Activated naive CD4-positive, alpha-beta T cell treated with anti-CD3 and anti-CD28 coated beads, Interleukin-2, amount 10 ng/mL, durations not matched to agents 7 days and 5 days (primary cell): ENCODE results near the gene LEMD3.

ENCODE experiments used
- CTCF ChIA-PET: fragments of 350-600 bp; sonication (Branson Sonifier 250); formaldehyde crosslinking; loops from one replicate; lab custom pipeline; 2021; ENCODE audit warnings: antibody characterized with exemption; lab: Charles Lee
- DNase-seq: peaks from one replicate; pipeline ENCODE4 v3.0.0-alpha.2; 2020
- H3K27ac Mint-ChIP-seq: one replicate; pipeline ENCODE4 v1.8.0; 2021; ENCODE audit warnings: mild to moderate bottlenecking, moderate library complexity, mixed read lengths
- H3K27me3 Mint-ChIP-seq: one replicate; pipeline ENCODE4 v1.8.0; 2021; ENCODE audit warnings: mild to moderate bottlenecking, mixed read lengths
- H3K36me3 Mint-ChIP-seq: one replicate; pipeline ENCODE4 v1.8.0; 2021; ENCODE audit warnings: mixed read lengths
- H3K4me1 Mint-ChIP-seq: one replicate; pipeline ENCODE4 v1.8.0; 2021; ENCODE audit warnings: mixed read lengths
- H3K4me3 Mint-ChIP-seq: one replicate; pipeline ENCODE4 v1.8.0; 2021; ENCODE audit warnings: mild to moderate bottlenecking, moderate library complexity, mixed read lengths
- H3K9me3 Mint-ChIP-seq: one replicate; pipeline ENCODE4 v1.8.0; 2021; ENCODE audit warnings: mixed read lengths

The LEMD3 gene

GRCh38 chr12:65252515-65252914 lies 83.1 kb downstream of the LEMD3 start:
- H3K4me3 Mint-ChIP-seq, result no peak overlapping the region
- peaks cover 18% of the 10 kb centered on the region for H3K36me3 Mint-ChIP-seq
- H3K4me1 Mint-ChIP-seq, result no peaks in the 10 kb centered on the region
- H3K9me3 Mint-ChIP-seq, result no peaks in the 10 kb centered on the region
- H3K27ac Mint-ChIP-seq, result no peak overlapping the region
- DNase-seq, result no peak
- CTCF ChIA-PET, result no interaction called here
- no peaks in the 10 kb centered on the region for H3K27me3 Mint-ChIP-seq

GRCh38 chr12:65257986-65258385 lies 88.6 kb downstream of the LEMD3 start:
- Mint-ChIP-seq H3K4me3 (no peak overlapping the region), H3K9me3 (no peaks in the 10 kb centered on the region), H3K27me3 (peaks cover 4% of the 10 kb centered on the region), H3K36me3 (no peaks in the 10 kb centered on the region), H3K27ac (no peak overlapping the region), H3K4me1 (no peaks in the 10 kb centered on the region)
- CTCF ChIA-PET, result no interaction called here
- DNase-seq, result no peak

DNA sequence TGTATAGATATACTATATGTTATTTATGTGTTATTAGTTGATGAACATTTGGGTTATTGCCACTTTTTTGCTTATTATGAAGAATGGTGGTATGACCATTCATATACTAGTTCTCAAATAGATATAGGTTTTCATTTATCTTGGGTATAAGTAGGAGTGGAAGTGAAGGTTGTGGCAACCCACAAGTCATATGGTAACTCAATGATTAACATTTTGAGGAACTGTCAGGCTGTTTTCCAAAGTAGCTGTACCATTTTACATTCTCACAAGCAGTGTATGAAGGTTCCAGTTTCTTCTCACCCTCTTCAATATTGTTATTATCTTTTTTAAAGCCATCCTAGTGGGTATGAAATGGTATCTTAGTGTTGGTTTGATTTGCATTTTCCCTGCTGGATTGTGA lies 90.1 kb downstream of the LEMD3 start:
- no peaks in the 10 kb centered on the region for H3K4me1 Mint-ChIP-seq
- CTCF ChIA-PET, result no interaction called here
- peaks cover 4% of the 10 kb centered on the region for H3K27me3 Mint-ChIP-seq
- H3K9me3 Mint-ChIP-seq, result no peaks in the 10 kb centered on the region
- no peak overlapping the region for H3K27ac Mint-ChIP-seq
- no peak overlapping the region for H3K4me3 Mint-ChIP-seq
- no peaks in the 10 kb centered on the region for H3K36me3 Mint-ChIP-seq
- no peak for DNase-seq

GRCh38 chr12:65263777-65264176 lies 94.4 kb downstream of the LEMD3 start:
- Mint-ChIP-seq H3K27me3 (peaks cover 8% of the 10 kb centered on the region), H3K4me3 (no peak overlapping the region), H3K27ac (no peak overlapping the region), H3K9me3 (no peaks in the 10 kb centered on the region), H3K36me3 (no peaks in the 10 kb centered on the region), H3K4me1 (no peaks in the 10 kb centered on the region)
- CTCF ChIA-PET, result no interaction called here
- no peak for DNase-seq

DNA sequence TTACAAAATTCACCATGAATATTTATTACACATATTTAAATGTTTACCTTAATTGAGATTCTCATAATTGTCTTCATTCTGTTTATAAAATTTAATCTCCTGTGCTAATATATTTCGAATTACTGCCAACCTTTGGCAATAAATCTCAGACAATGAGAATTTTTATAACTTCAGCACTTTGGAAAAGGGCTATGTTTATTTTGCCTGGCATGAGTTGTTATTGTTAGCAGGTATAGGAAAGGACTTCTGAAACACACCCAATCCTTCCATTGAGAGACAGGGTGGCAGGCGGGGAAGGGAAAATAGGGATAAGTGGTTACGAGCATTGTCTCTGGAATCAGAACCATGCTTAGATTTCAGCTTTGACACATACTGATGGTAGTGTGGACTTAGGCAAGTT lies 97.0 kb downstream of the LEMD3 start:
- no peak overlapping the region for H3K27ac Mint-ChIP-seq
- H3K4me1 Mint-ChIP-seq, result no peaks in the 10 kb centered on the region
- no peaks in the 10 kb centered on the region for H3K9me3 Mint-ChIP-seq
- peaks cover 8% of the 10 kb centered on the region for H3K27me3 Mint-ChIP-seq
- H3K36me3 Mint-ChIP-seq, result no peaks in the 10 kb centered on the region
- DNase-seq, result no peak
- CTCF ChIA-PET, result no interaction called here
- no peak overlapping the region for H3K4me3 Mint-ChIP-seq

DNA sequence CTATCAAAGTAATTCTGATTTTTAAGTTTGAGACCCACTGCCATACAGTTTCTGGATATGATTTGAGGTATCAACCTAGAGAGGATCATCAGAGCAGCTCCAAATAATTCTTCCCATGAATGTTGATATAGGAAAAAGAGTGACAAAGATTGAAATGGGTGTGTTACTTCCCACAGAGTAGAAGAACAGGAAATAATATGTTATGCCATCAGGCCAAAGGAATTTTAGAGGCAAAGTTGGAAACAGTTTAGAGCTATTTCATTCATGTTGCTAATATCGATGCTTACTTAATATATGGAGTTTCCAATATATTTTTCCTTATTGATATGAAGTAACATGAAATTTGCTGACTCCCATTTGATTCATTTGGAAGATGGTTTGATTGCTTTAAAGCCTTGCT lies 100.2 kb downstream of the LEMD3 start:
- no peaks in the 10 kb centered on the region for H3K4me1 Mint-ChIP-seq
- no peaks in the 10 kb centered on the region for H3K36me3 Mint-ChIP-seq

DNA sequence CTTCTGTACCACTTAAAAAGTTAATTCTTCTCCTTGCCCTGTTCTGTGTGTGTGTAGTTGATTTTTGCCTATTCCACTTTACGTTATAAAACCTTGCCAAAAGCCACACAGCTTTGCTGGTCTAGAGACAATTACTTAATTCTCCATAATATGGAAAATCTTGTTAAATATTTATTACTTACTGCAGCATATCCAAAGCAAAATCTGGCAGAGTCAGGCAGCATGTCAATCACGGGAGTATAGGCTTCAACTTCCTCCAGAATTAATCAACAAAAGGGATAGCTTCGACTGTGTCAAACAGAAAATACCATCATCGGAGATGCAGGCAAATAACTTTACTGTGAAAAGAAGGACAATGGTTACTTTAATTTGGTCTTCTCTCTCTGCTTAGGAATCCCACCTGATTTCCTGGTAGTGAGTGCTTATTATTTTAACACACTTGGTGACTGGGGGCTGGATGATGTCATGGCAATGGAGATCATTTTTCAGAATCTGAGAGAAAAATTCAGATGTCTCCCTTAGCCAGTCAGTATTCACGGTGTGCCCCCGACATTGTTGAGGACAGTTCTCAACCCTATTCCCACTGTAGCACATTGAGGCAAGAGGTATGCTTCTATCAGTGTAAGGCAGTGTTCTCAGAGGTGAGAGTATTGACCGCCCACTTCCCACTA lies 105.4 kb downstream of the LEMD3 start:
- Mint-ChIP-seq H3K4me3 (no peak overlapping the region), H3K4me1 (peaks cover 6% of the 10 kb centered on the region), H3K36me3 (no peaks in the 10 kb centered on the region), H3K9me3 (no peaks in the 10 kb centered on the region), H3K27me3 (peaks cover 54% of the 10 kb centered on the region), H3K27ac (no peak overlapping the region)
- DNase-seq, result no peak
- CTCF ChIA-PET, result no interaction called here

More for the DNA sequence above, 100.2 kb downstream of the LEMD3 start:
- no peak overlapping the region for H3K27ac Mint-ChIP-seq
- CTCF ChIA-PET, result no interaction called here
- H3K27me3 Mint-ChIP-seq, result peaks cover 15% of the 10 kb centered on the region
- H3K4me3 Mint-ChIP-seq, result no peak overlapping the region
- DNase-seq, result no peak
- H3K9me3 Mint-ChIP-seq, result no peaks in the 10 kb centered on the region

DNA sequence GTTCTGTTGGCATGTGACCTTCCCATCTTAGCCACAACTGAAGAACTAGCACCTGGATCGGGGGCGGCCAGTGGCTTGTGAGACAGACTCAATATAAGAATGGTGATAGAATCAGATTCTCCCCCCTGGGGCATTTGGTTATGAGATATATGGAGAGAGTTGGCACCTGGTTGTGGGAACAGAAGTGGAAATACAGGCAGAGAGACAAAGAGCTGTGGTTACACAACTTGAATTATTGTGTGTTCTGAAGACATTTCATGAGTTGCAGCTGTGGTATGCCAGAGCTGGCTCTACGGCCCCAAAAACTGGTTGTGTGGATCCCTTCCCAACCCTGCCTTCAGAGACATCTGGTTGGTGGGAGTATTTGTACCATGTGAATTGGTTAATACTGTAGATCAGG lies 106.2 kb downstream of the LEMD3 start:
- H3K27me3 Mint-ChIP-seq, result peaks cover 54% of the 10 kb centered on the region
- no peaks in the 10 kb centered on the region for H3K9me3 Mint-ChIP-seq
- no peak overlapping the region for H3K4me3 Mint-ChIP-seq
- no peak overlapping the region for H3K27ac Mint-ChIP-seq
- no peaks in the 10 kb centered on the region for H3K36me3 Mint-ChIP-seq
- CTCF ChIA-PET, result no interaction called here
- no peak for DNase-seq
- H3K4me1 Mint-ChIP-seq, result peaks cover 6% of the 10 kb centered on the region

- no peak overlapping the region for H3K4me3 Mint-ChIP-seq
- peaks cover 6% of the 10 kb centered on the region for H3K4me1 Mint-ChIP-seq
- H3K36me3 Mint-ChIP-seq, result no peaks in the 10 kb centered on the region
- peaks cover 53% of the 10 kb centered on the region for H3K27me3 Mint-ChIP-seq
- H3K27ac Mint-ChIP-seq, result no peak overlapping the region
- CTCF ChIA-PET, result interaction anchor here (1.0 kb wide), 1 partner anchor 386 kb away, joined by 3 read pairs; no protein-coding TSS in a partner anchor
- no peak for DNase-seq
- no peaks in the 10 kb centered on the region for H3K9me3 Mint-ChIP-seq
These were observed 107.6 kb downstream of the LEMD3 start for GRCh38 chr12:65276916-65277530.

DNA sequence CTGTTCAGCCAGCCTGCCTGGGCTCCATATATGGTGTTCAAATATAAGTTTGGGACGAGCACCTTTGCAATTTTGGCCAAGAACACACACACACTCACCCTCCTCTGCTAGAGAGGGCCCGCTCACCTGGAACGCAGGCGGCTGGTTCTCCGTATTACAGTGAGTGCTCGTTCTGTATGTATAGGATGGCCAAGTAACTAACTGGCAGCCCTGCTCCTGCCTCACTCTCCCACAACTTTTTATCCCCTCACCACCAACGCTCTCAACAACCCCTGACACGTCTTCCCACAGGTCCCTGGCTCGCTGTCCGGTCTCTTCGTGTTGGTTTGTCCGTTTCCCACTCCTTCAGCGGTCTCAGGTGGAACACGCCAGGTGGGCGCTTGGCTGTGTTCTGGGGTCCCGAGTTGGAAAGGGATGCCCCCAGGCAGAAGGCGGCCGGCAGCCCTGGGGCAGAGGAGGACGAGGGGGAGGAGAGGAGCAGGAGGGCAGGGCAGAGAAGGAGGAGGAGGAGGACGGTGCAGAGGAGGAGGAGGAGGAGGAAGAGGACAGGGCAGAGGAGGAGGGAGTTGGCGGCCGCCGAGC lies 108.7 kb downstream of the LEMD3 start:
- H3K27me3 Mint-ChIP-seq, result peaks cover 47% of the 10 kb centered on the region
- no peaks in the 10 kb centered on the region for H3K9me3 Mint-ChIP-seq
- CTCF ChIA-PET, result no interaction called here
- no peaks in the 10 kb centered on the region for H3K36me3 Mint-ChIP-seq
- no peak overlapping the region for H3K27ac Mint-ChIP-seq
- H3K4me1 Mint-ChIP-seq, result peaks cover 6% of the 10 kb centered on the region
- DNase-seq, result no peak
- peak overlapping the region; percentile 56 for H3K4me3 Mint-ChIP-seq

- Mint-ChIP-seq H3K4me3 (peak within 1 kb of the TSS; percentile 56), H3K36me3 (no peaks in the 10 kb centered on the region), H3K4me1 (peaks cover 6% of the 10 kb centered on the region), H3K27ac (no peak within 1 kb of the TSS), H3K27me3 (peaks cover 47% of the 10 kb centered on the region), H3K9me3 (no peaks in the 10 kb centered on the region)
- peak; percentile 40 for DNase-seq
- CTCF ChIA-PET, result no interaction called here
These were observed 109.4 kb downstream of the LEMD3 start, which contains the start of gene MSRB3 for GRCh38 chr12:65278576-65279368. TSS of gene MSRB3 (plus strand) at chr12:65278683. CDS start at chr12:65308580, 29,897 bp downstream.

DNA sequence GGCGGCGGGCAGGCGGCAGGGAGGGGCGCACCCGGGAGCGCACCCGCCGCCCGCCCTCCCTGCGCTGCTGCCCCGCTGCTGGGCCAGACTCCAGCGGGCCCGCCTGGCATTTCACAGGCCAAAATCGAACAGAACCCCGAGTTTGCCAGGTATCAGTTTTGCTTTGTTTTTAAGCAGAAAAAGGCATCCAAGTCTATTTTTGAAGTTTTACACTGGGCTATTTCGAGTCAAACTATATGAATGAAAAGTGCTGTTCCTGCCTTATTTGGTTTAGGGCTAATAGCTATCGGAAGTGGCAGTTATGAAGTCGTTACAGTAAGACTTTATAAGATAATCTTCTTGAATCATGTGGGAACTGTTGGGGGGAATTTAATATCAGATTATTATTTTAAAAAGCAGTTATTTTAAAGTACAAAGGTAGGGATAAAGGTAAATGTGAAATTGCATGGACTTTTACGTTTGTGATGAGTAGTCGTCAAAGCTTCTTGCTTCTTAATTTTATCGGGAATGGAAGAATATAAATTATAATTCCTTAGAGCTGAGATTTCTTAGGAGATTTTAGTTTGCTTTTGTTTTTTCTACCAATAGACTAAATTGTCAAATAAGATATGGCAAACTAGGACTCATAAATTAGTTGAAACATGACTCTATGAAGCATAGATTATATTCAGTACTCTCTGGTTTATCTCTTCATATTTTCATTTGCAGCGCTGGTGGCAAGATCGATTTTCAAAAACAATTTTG lies 110.2 kb downstream of the LEMD3 start:
- CTCF ChIA-PET, result no interaction called here
- Mint-ChIP-seq H3K4me1 (peaks cover 6% of the 10 kb centered on the region), H3K27ac (no peak overlapping the region), H3K27me3 (peaks cover 47% of the 10 kb centered on the region), H3K4me3 (peak overlapping the region; percentile 56), H3K36me3 (no peaks in the 10 kb centered on the region), H3K9me3 (no peaks in the 10 kb centered on the region)
- DNase-seq, result no peak

DNA sequence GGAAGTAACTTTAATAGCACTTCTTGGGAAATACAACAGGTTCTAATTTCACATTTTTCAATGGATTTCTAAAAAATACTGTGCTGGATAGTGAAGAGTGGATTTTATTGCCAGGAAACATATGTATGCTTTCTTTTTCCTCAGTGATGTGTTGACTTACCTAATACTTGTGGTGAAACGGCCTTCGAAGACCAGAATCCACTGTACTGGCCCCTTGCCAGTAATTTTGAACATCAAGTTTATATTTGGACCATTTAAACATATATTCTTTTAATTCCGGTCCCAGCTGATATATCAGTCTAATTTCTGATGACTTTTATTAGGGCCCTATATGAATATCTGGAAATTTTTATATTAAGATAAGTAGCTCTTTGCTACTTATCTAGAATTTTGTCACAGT lies 110.9 kb downstream of the LEMD3 start:
- no peak for DNase-seq
- H3K27me3 Mint-ChIP-seq, result peaks cover 40% of the 10 kb centered on the region
- H3K27ac Mint-ChIP-seq, result no peak overlapping the region
- H3K9me3 Mint-ChIP-seq, result no peaks in the 10 kb centered on the region
- H3K4me1 Mint-ChIP-seq, result peaks cover 6% of the 10 kb centered on the region
- CTCF ChIA-PET, result no interaction called here
- H3K4me3 Mint-ChIP-seq, result no peak overlapping the region
- no peaks in the 10 kb centered on the region for H3K36me3 Mint-ChIP-seq

DNA sequence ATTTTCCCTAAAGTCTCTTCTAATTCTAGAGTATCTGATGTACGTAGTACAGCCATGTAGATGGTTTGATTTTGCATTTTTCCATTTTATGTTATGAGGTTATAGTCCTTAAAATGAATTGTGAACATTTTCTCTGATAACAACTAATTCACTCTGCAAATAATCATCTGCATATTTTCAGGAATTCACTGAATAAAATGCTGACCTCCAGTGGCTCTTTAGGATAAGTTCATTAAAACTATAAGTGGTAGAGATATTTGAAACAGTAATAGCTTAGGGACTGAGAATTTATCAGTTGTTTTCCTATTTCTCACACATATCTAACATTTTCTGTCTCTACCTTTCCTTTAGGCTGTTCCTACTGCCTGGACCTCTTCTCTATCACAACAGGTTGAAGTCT lies 113.5 kb downstream of the LEMD3 start:
- Mint-ChIP-seq H3K4me3 (no peak overlapping the region), H3K27me3 (peaks cover 23% of the 10 kb centered on the region), H3K36me3 (no peaks in the 10 kb centered on the region), H3K4me1 (peaks cover 6% of the 10 kb centered on the region), H3K9me3 (no peaks in the 10 kb centered on the region), H3K27ac (no peak overlapping the region)
- DNase-seq, result no peak
- CTCF ChIA-PET, result interaction anchor here (0.7 to 1.2 kb wide), 2 partner anchors 337 to 391 kb away, joined by 3 to 4 read pairs; no protein-coding TSS in a partner anchor
